Cardiac fibroblast (primary cell): ENCODE data around the gene RARA.

ENCODE experiments used
- DNase-seq, 2 donors: peaks; one replicate each; pipeline versions ENCODE4 v3.0.0 to v3.0.0-alpha.2; 2010; ENCODE audit warnings: low read depth in 2 of 2
- H3K4me3 ChIP-seq, 2 donors: replicated peaks in 1 of 2; 1 replicate in 1 of 2; 2 replicates in 1 of 2; pipeline ENCODE4 v1.5.1; 2011; ENCODE audit warnings: low read depth in 2 of 2, low read length in 2 of 2, mild to moderate bottlenecking in 2 of 2, moderate library complexity in 1 of 2
- TF ChIP-seq, protein P1 (sequence below): IDR thresholded peaks from one replicate; pipeline ENCODE4 v1.5.1; 2011; ENCODE audit warnings: low read depth, mild to moderate bottlenecking, low read length, inconsistent platforms

The RARA gene

DNA sequence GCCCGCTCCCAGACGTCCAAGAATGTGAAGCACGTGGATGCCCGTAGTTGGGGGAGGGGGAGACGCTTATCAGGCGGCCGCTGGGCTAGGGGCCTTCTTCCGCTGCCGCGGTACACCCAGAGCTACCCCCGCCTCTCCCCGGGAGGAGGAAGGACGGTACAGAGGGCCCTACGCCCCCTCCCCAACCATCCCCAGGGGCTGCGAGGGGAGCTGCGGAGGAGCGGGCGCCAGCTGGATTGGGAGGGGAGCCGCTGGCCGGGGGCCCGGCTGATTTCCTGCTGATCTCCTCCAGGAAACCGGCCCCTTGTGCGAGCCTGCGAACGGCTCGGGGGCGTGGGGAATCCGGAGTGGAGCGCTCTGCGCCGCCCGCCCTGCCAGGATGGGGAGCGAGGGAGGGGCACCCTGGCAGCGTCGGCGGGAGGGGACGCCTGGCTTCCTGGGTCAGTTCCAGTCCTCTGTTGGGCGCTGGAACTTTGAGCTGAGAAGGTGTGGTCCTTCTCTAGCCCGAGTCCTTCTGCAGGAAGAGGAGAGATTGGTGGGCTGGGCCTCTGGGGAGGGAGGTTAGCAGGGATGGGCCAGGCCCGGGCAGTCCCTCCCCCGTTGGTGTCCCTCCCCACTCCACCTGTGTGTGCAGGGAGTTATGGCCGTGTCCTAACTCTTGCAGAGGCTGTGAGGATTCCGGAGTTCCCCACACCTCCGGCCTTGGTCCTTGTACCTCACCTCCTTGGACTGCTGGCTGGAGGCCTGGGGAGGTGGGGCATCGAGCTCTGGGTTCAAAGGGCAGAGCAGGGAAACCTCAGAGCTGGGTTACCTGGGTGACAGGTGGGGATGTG is 36.4 kb downstream of the RARA start:
- DNase-seq = peak; percentile 53 to 78
- peak overlapping the region; percentile 73 to 74 for H3K4me3 ChIP-seq
- TF ChIP-seq, protein P1, sequence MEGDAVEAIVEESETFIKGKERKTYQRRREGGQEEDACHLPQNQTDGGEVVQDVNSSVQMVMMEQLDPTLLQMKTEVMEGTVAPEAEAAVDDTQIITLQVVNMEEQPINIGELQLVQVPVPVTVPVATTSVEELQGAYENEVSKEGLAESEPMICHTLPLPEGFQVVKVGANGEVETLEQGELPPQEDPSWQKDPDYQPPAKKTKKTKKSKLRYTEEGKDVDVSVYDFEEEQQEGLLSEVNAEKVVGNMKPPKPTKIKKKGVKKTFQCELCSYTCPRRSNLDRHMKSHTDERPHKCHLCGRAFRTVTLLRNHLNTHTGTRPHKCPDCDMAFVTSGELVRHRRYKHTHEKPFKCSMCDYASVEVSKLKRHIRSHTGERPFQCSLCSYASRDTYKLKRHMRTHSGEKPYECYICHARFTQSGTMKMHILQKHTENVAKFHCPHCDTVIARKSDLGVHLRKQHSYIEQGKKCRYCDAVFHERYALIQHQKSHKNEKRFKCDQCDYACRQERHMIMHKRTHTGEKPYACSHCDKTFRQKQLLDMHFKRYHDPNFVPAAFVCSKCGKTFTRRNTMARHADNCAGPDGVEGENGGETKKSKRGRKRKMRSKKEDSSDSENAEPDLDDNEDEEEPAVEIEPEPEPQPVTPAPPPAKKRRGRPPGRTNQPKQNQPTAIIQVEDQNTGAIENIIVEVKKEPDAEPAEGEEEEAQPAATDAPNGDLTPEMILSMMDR = no peak

DNA sequence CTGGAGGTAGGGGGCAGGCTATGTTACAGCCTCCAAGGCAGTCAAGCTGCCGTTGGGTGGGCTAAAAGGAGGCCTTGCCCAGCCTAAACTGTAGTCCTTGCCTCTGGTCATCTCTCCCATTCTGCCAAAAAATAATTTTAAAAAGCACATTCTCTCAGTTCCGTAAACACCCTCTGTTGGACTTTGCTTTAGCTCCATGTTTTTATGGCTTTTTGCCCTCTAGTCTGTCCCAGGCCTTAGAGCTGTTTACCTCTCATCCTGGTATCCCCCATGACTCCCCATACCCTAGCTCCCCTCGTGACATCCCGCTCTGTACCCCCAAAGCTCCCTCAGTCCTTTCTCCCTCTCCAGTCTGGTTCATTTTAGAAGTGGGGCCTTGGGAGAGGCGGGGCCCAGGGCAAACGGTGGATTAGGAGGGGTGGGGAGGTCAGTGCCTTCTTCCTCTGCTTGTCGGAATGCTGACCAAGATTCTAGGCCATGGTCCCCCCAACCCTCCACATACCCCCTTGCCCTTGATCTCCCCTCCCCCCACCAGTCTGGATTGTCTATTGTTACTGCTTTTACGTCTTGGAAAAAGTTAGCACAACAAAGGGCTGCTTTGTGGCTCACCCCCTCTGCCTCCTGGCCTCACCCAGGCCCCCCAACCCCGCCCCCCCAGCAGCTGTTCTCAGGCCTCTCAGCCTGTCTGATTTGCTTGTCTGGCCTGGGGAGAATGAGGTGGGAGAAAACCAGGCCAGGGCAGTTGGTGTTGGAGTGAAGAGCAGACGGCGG is 37.2 kb downstream of the RARA start:
- H3K4me3 ChIP-seq = peak overlapping the region; percentile 73 to 74
- TF ChIP-seq, protein P1 = no peak
- DNase-seq = no peak

- DNase-seq = no peak
- TF ChIP-seq, protein P1 = no peak
- peak overlapping the region in 1 of 2 donors; percentile 17 for H3K4me3 ChIP-seq
These were observed 37.8 kb downstream of the RARA start for GRCh38 chr17:40346765-40347158.

DNA sequence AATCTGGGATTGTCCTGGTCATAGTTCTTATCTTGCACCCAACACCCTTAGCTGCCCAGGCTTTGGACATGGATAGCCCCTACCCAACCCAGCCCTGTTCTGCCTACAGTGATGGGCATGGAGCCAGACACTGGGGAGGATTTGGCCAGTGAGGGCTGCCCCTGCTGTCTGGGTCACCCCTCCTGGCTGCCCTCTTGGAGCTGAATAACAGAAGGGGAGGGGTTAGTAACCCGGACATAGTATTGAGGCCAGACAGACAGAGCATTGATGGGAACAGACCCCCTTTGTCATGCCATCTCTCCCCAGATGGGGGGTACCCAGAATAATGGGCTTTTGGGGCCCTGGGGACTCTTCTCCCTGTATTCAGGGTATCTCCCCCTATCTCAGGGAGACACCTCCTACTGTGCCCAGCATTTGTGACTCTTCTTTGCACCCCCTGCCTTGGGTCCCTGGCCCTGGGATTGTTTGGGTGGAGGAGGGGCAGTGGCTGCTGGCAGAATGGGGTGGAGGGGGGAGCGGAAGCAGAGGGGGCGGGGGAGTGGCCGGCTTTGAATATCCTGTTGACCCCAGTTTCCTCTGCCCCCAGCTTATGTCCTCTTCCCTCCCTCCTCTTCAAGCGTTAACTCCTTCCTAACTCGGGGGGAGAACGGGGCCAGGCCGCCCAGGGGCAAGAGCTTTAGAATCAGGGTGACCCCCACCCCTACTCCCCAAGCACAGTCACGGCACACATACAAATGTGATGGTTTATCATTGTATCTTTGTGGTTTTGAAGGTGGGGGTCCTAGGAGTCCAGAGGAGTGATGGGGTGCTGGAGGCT is 38.5 kb downstream of the RARA start:
- no peak for DNase-seq
- H3K4me3 ChIP-seq = no peak overlapping the region
- TF ChIP-seq, protein P1 = no peak

- no peak for DNase-seq
- no peak overlapping the region for H3K4me3 ChIP-seq
- TF ChIP-seq, protein P1 = no peak
These were observed 39.1 kb downstream of the RARA start for GRCh38 chr17:40348136-40348504.

DNA sequence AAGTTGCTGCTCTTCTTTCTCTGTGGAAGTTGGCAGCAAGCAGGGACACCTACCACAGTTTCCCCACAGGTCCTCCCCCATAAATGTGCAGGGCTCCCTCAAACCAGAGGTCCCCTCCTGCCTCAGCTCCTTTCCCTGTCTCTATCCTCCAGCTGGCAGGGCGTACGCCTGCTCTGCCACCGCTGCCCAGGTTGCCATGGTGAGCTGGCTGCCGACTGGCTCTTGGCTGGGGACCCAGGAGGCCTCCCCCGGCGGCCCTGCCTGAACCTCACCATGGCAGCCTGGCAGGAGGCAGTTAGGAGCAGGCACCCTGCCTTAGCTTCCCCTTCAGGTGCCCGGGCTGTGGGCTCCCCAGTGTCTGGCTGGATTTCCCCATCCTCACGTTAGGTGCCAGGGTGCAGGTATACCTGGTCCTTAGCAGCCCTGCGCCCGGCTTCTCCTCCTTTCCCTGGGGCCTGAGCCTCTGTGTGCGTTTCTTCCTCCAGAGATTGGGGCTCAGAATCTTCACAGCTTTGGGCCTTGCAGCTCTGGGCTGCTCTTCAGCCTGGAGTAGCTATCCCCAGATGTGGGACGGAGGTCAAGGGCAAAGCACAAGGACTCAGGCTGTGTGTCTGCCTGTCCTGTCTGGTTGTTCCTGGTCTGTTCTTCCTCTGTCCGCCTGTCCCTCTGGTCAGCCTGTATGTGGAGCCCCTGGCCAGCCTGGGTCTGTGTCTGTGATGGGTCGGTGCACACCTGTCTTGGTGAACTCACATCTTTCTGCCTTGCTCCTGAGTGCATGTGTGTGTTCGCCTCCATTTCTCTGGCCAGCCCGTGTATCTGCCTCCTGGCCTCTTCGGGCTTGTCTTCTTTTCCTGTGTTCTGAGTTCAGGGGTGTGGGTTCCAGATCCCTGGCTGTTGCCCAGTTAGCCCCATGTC is 39.8 kb downstream of the RARA start:
- no peak for DNase-seq
- TF ChIP-seq, protein P1 = no peak
- H3K4me3 ChIP-seq = no peak overlapping the region
